PC-9 (cell line): Measurements from ENCODE around the gene TTC7B.

Source experiments
- EZH2 ChIP-seq: fragments of 200-600 bp; sonication (generic); IDR thresholded peaks from 2 replicates; pipeline ENCODE4 v1.8.0; 2017; ENCODE audit warnings: antibody characterized with exemption, low read depth
- TF ChIP-seq, protein P1 (sequence below): fragments of 200-600 bp; sonication (generic); conservative IDR thresholded peaks from 2 replicates; pipeline ENCODE4 v1.6.1; 2017; ENCODE audit warnings: mixed run types, antibody characterized with exemption, mild to moderate bottlenecking, moderate library complexity

DNA sequence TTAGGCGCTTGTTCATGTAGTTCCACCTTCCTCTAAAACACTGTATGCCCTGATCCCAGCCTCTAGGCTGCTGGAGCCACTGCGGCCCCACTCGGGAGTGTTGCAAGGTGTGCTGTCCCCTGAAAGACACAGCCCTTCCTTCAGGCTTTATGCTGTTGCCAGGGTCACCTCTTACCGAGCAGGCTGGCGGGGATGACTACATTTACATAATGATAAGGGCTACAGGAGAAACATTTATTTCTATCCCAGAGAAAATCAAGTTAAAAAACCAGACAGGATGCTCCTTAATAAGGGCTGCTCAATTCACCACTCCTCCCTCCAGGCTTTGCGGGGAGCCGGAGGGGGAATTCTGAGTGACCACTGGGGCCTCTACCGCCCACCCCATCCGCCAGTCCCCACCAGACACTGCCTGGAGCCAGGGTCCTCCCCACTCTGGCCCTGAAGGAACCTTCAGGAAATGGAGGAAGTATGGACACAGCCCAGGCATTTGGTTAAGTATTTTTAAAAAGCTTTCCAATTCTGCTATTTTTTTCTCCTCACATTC is 200.6 kb downstream of the TTC7B start:
- TF ChIP-seq, protein P1, sequence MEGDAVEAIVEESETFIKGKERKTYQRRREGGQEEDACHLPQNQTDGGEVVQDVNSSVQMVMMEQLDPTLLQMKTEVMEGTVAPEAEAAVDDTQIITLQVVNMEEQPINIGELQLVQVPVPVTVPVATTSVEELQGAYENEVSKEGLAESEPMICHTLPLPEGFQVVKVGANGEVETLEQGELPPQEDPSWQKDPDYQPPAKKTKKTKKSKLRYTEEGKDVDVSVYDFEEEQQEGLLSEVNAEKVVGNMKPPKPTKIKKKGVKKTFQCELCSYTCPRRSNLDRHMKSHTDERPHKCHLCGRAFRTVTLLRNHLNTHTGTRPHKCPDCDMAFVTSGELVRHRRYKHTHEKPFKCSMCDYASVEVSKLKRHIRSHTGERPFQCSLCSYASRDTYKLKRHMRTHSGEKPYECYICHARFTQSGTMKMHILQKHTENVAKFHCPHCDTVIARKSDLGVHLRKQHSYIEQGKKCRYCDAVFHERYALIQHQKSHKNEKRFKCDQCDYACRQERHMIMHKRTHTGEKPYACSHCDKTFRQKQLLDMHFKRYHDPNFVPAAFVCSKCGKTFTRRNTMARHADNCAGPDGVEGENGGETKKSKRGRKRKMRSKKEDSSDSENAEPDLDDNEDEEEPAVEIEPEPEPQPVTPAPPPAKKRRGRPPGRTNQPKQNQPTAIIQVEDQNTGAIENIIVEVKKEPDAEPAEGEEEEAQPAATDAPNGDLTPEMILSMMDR, result no peak
- no peak for TF ChIP-seq EZH2
